ENCODE data around the gene TMEM163. TPM values are rescaled to one million over a fixed set of nuclear protein-coding genes. Genes with fewer than 3 reads are reported as not detected.

Gene TMEM163
- total and polyA plus RNA-seq, 2 of the 13 experiments (the other 11 are each of a cell fraction or from before 2014, with no cell fraction given): 0.05 TPM; not detected in 1

GRCh38 chr2:134513465-134513804 lies 205.4 kb downstream of the TMEM163 start:
- BruUV-seq (replicated peaks): no TSS peak
- no peaks in the 10 kb centered on the region for H3K4me1 ChIP-seq (ENCODE audit: insufficient read depth, low read length)
- FAIRE-seq: no peak
- H3K4me2 ChIP-seq (ENCODE audit: low read depth, low read length): no peak overlapping the region
- H3K36me3 ChIP-seq (replicated peaks in 1 of 2; ENCODE audit: control insufficient read depth in 1 of 2, insufficient read depth in 2 of 2, low read length in 2 of 2): no peaks in the 10 kb centered on the region
- H3K27me3 ChIP-seq (ENCODE audit: control insufficient read depth in 1 of 2, insufficient read depth in 2 of 2, low read length in 2 of 2): peaks cover 1 to 41% of the 10 kb centered on the region in 2 experiments; a peak in 4 of 5 replicates
- DNase-seq (ENCODE audit: low spot score): no peak
- H3K79me2 ChIP-seq (ENCODE audit: insufficient read depth, low read length): no peaks in the 10 kb centered on the region
- H3K27ac ChIP-seq (ENCODE audit: extremely low read length, insufficient read depth, low read length): no peak overlapping the region
- no peaks in the 10 kb centered on the region for H3K9me3 ChIP-seq (ENCODE audit: low read length)
- no peaks in the 10 kb centered on the region for H4K20me1 ChIP-seq (ENCODE audit: insufficient read depth, low read length)
- H3K9ac ChIP-seq (ENCODE audit: insufficient read depth, low read depth, low read length): no peak overlapping the region
- ATAC-seq: no peak
- in situ Hi-C loops (cut with HindIII; ENCODE audit: extremely low pct_ligation_motif_present, low pct_unique_long_range_greater_than_20kb): no loop called here
- H2AFZ ChIP-seq (ENCODE audit: low read length): no peak overlapping the region
- ChIA-PET POLR2A (no interaction called here), CTCF (ENCODE audit: low intra/inter-chr PET ratio, low total read pairs) (no interaction called here)
- intact Hi-C loops (cut with micrococcal nuclease; ENCODE audit: unreplicated experiment): no loop called here
- H3K4me3 ChIP-seq (replicated peaks in 1 of 3; ENCODE audit: insufficient read depth in 1 of 3, low read depth in 2 of 3, low read length in 3 of 3): no peak overlapping the region
- 19% methylated on average over 5 of the region's 5 CpGs for WGBS (ENCODE audit: low lambda C conversion rate)
- TF ChIP-seq ZGPAT (CRISPR knock-in tag; IDR thresholded peaks at IDR 0.05): no peak
- no peak for TF ChIP-seq KDM3A (CRISPR knock-in tag; IDR thresholded peaks at IDR 0.05; ENCODE audit: low read depth)
- no peak for TF ChIP-seq ZFP37 (CRISPR knock-in tag; IDR thresholded peaks at IDR 0.05; ENCODE audit: borderline replicate concordance)
- no peak for TF ChIP-seq HOMEZ (CRISPR knock-in tag; IDR thresholded peaks at IDR 0.05; ENCODE audit: low read depth)
- no peak for TF ChIP-seq POLR2A (IDR thresholded peaks at IDR 0.05; ENCODE audit: insufficient read depth in 1 of 2, low read depth in 2 of 2, low read length in 2 of 2)
- no peak for TF ChIP-seq ZNF652 (CRISPR knock-in tag; IDR thresholded peaks at IDR 0.05; ENCODE audit: borderline replicate concordance, low read depth)
- TF ChIP-seq ZBTB46 (CRISPR knock-in tag; IDR thresholded peaks at IDR 0.05; ENCODE audit: borderline replicate concordance): no peak
- TF ChIP-seq TERF1 (CRISPR knock-in tag; IDR thresholded peaks at IDR 0.05): no peak
- no peak for TF ChIP-seq PAF1 (CRISPR knock-in tag; IDR thresholded peaks at IDR 0.05)
- no peak for TF ChIP-seq ZKSCAN1 (IDR thresholded peaks at IDR 0.05; ENCODE audit: low read length)
- no peak for TF ChIP-seq ZSCAN21 (CRISPR knock-in tag; IDR thresholded peaks at IDR 0.05; ENCODE audit: borderline replicate concordance)
- TF ChIP-seq KLF11 (CRISPR knock-in tag; IDR thresholded peaks at IDR 0.05): no peak
- no peak for TF ChIP-seq ZKSCAN8 (CRISPR knock-in tag; IDR thresholded peaks at IDR 0.05; ENCODE audit: borderline replicate concordance)
- no peak for TF ChIP-seq GATAD2A (CRISPR knock-in tag; IDR thresholded peaks at IDR 0.05)
- TF ChIP-seq ZNF24 (IDR thresholded peaks at IDR 0.05): no peak
- no peak for TF ChIP-seq SATB2 (CRISPR knock-in tag; IDR thresholded peaks at IDR 0.05)
- TF ChIP-seq MIER2 (CRISPR knock-in tag; IDR thresholded peaks at IDR 0.05): no peak
- no peak for TF ChIP-seq REST (IDR thresholded peaks at IDR 0.05; ENCODE audit: borderline replicate concordance in 1 of 2, low read depth in 1 of 2, low read length in 2 of 2)

All from HepG2 (cell line).